Limb (tissue), 2 donors: ENCODE measurements around the gene ZXDC.
A peak's percentile ranks its signal among the peaks of the same experiment; 100 is the strongest.

Experiments used
- DNase-seq, 2 donors: peaks; one replicate each; pipeline ENCODE4 v3.0.0-alpha.2; 2016; ENCODE audit errors: extremely low spot score in 2 of 2

ZXDC gene

DNA sequence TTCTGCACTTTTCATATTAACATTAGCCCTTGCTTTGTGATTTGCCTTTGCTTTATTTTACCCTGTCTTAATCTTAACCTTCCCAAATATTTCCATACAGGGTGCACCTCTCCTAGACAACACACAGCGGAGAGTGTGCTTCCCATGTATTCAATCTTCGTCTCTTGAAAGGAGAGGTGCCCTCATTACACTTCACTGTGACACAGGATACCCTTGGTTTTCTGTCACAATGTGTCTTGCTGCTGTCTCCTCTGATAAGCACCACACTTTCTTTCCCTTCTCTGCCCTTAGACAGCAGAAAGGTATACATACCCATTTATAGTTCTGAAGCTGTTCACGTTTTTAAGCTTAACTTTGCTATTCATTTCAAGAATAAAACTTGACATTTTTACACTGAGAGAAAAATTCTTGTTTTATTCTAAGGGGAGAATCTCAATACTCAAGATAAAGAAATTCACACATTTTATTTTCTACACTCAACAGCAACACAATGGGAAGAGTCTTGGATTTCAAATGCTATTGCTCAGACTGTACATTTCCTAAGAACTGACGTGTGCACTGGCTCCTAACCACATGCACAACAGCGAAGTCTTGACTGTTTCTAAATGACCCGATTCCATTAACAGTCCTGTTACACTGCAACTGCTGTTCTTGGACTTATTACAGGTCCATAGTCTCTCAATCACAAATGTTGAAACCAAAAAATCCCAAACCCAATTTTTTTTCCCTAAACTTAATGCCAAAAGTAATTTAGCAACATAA is 21.1 kb downstream of the ZXDC start:
- DNase-seq = no peak

DNA sequence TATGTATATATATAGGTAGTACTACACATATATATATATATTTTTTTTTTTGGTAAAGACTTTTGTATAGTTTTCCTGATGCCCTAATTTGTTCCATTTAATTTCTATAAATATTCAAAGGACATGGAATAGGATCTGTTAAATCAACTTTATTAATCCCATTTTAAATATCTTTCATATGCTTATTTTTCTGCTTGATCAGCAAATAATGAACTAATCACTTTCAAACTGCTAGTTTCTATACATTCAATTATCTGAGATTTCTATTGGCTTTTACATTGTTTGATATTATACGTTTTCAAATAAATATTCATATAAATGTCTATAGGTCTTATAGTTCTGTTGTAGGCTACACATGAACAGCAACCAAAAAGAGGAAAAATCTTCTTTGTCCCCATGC is 21.7 kb downstream of the ZXDC start:
- no peak for DNase-seq

DNA sequence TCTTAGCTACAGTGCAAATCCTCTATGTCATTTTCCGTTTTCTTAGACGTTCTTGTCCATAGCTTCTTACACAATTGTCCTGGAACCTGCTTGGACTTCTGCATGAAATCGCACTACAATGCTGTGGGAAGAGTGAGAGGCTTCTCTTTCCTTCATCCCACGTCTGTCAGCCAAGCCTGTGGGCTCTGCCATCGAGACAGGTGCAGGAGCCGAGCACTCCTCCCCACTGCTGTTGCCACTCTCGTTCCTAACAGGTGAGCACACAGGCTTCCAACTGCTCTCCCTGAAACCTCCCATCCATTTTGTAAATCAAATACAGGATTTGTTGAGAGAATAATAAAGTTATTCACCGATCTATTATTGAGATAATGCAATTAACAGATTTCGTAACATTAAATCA is 23.5 kb downstream of the ZXDC start:
- DNase-seq = peak in 1 of 2 donors; percentile 7

DNA sequence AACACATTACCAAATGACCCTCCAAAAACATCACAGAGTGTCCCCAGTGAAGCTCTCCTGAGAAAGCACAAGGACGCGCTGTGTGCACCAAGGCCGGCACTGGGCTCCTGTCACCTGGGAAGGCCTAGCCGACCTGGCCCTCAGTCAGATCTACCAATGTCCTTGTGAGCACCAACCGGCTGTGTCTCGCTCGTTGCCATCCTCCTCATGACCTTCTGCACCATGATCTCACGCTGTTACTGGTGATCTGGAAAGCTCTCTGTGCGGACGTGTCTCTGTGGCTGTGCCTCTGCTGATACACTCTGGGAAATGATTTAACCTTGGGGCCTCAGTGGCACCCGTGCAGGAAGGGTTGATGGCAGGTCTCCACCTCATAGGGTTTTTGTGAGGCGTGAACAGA is 24.2 kb downstream of the ZXDC start:
- peak in 1 of 2 donors; percentile 4 for DNase-seq

DNA sequence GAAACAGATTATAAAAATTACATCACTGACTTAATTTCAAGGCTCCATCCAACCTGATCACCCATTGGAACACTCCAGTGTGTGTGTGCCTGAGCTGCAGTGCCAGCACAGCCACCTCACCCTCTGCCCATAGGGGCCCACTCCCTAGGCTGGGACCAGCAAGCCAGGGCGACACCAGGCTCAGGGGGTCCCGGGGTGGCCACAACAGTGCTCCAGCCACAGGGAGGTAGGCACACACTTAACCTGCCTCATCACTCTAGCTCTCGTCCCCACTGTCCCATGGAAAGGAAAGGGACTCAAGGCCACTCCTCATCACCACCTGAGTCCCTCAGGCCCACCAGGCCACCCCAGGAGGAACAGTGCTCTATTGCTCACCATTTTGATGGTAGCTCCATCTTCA is 24.9 kb downstream of the ZXDC start:
- peak in 1 of 2 donors; percentile 5 for DNase-seq

DNA sequence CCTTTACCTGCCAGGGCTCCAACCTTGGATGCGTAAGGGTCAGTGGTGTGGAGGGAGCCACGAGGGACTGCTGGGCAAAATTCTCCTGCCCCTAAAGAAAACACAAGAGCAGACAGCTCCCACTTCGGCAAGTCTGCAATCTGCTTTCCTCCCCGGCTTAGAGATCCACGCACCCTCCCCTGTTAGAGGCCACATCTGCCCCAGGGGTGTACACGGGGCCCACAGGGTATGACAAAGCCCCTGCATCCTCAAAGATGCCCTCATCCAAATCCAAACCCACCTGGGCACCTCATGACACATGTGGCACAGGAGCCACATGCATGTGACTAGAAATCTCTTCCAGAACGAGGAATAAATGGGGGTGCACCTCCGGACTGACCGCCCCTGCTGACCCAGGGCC is 25.5 kb downstream of the ZXDC start:
- peak in 1 of 2 donors; percentile 11 for DNase-seq

DNA sequence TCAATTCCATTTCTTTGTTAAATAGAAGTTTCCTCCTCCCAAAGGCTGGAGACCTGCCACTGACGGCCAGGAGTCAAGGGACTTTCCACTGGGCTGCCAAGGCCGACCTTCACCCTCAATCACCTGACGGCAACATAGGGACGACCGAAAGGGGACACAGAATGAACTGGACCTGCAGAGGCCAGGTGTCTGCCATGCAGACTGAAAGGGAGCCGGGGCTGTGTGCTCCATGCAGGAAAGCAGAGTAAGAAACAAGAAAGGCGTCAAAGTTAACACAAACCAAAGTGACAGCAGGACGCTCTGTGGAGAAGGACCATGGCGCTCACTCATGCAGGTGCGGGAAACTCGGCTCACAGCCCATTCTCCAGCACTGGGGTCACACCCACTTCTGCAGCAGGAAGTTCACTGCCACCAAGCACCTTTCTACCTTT is 26.1 kb downstream of the ZXDC start:
- peak in 1 of 2 donors; percentile 15 for DNase-seq

DNA sequence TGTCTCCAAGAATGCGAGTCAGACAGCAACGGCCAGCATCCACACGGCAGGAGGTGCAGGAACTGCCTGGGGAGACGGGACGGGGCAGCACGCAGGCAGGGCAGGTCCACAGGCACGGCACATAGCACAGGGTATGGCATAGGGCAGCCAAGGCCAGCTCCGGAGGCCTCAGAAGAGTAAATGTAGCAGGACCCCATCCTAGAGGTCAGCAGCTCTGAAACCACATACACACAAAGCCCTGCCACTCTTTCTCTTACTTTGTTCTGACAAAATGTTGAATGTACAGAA is 26.9 kb downstream of the ZXDC start:
- no peak for DNase-seq

DNA sequence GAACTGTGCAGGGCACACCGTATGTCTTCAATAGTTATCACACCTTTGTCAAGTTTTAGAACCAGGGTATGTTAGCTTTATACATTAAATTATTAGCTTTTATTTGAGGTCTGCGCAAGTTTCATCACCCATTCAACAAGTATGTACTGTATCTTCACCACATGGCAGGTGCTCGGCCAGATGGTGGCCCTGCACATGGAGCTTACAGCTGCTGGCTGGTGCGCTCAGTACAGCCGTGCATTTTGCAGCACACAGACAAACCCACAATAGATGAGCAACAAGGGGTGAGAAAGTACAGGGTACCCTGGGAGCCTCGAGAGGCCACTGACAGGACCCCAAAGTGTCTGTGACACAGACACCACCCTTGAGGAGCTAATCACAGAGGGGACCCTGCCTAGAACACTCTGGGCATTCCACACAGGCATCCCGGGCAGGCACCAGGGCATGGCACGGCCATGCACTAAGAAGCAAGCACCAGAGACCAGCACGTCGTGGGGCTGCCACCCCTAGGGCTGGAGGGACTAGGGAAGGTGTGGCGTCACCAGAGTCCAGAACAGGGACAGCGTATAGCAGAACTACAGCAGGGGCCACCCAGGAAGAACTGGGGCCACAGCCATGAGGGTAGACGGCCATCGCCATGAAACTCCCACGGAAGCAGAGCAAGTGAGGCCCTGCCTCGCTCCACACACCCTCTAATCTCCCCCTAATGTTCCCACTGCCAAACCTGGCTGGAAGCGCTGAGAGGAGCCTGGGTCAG is 27.4 kb downstream of the ZXDC start:
- peak; percentile 8 to 27 for DNase-seq

DNA sequence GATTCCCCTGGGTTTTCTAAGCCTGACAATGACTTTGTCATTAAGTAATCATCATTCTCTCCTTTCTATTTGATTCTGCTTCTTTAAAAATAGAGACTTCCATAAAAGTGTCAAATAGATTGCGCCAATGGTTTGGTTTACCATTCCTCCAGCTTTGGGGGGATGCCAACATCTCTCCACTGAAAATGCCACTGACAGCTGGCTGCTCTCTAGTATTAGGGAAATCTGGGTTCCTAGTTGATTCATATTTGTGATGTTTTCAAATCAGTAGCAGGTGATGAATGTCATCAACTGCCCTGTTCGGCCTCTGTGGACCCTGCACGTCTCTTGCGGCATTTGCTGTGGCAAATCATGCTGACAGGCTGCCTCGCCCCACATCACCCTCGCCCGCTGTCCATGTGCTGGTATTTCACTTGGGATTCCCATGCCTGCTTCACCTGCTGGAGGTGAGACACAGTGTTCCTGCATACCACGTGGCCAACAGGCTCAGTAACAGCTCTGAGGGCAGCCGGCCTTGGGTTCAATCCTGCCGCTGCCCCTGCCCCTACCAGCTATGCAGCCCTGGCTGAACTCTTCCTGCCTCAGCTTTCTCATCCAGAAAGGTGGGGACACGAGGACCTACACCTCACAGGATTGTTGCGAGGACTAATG is 28.1 kb downstream of the ZXDC start:
- DNase-seq = peak in 1 of 2 donors; percentile 12

DNA sequence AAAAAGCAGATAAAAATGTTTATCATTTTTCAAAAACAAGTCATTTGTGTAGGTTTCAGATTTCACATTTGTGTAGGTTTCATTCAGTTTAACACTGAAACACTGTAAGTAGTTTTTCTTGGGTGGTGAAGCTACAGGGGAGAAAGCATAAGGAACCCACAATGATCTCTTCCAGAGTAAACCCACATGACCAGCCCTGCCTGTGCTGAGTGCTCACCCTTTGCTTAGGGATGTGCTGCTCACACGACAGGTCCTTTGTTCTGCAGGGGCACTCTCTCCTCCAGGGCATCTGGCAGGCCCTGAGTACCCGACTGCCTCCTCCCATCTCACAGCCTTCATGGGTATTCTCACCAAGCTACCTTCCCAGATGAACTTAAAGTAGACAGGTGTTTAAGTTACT is 28.9 kb downstream of the ZXDC start:
- DNase-seq = peak in 1 of 2 donors; percentile 22

DNA sequence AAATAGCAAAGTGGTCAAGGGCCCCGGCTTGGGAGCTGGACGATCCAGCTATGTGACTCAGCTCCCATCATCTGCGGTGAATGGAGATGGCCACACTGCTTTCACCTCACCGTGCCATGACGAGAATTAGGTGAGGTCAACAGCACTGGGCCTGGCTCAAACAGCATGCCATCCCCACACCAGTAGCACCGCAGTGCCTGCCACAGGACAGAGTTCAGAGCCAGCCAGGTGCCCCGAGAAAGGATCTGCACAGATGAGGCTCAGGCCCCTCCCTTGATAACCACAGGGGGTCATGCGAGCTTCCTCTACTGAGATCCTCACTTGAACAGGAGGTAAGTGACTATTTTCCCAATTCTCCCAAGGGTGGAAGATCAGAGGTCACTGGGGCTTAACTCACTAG is 29.4 kb downstream of the ZXDC start:
- DNase-seq = peak in 1 of 2 donors; percentile 9

DNA sequence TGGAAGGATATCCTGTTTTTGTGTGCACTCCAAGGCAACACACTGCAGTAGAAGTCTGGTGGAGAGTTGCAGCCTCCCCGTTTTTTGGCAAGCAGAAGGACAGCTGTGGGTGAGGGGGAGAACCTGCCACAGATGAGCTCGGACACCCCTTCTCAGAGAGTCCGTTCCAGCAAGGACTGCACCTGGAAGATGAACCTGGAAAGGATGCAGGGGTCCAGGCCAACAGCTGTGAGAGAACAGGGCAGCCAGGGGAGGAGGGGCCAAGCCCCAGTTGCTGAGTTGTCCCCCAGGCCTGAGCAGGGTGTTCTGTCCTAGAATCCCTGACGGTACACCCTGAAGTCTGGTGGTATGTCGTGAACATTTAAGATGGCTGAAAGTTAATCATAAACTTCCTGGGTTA is 30.2 kb downstream of the ZXDC start:
- DNase-seq = peak; percentile 6 to 17

DNA sequence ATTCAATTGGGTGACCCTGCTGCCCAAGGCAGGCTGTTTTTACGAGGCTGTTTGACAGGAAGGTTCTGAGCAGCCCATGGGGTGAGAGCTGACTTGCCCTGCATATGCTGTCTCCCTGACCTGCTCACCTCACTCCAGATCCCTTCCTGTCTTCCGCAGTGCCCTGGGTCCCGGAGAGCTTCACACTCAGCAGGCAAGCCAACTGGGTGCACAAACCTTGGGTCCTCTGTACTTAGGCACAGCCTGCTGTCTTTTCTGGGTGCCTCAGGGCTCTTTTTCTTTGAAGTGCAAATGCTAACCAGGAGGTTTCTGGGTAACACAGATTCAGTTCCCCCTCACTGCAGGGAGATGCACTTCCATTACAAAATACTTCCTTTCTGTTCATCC is 32.8 kb downstream of the ZXDC start:
- DNase-seq = no peak

DNA sequence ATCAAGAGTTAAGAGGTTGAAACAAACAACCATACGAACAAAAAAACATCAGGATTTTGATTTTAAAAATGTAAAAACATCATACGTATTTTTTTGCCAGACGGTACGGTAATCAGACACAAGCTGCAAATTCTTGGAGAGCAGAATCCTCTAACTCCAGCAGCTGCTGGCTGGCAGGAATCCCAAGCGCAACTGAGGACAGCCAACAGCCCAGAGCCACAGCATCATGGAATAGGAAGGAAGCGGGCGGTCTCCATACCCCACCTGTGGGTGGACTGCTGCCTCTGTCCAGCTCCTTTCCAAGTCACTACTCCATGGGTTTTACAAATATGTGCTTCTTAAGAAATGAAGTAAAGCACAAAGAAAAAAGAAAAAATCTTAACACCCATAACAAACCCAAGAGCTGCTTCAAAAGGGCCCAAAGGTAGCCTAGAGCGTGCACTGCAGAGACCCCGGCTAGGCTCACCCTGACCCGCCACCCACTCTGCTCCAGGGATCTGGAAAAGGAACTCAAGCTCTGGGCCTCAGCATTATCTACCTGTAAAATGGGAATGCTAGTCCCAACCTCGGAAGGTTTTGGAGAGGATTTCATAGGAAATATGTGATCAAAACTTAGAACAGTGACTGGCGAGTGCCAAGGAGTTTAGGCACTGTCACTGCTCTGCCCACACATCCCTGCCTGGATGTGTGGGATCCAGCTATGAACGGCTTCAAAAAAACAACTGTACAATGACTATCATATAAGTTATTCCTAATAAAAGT is 33.4 kb downstream of the ZXDC start:
- peak; percentile 72 to 77 for DNase-seq

DNA sequence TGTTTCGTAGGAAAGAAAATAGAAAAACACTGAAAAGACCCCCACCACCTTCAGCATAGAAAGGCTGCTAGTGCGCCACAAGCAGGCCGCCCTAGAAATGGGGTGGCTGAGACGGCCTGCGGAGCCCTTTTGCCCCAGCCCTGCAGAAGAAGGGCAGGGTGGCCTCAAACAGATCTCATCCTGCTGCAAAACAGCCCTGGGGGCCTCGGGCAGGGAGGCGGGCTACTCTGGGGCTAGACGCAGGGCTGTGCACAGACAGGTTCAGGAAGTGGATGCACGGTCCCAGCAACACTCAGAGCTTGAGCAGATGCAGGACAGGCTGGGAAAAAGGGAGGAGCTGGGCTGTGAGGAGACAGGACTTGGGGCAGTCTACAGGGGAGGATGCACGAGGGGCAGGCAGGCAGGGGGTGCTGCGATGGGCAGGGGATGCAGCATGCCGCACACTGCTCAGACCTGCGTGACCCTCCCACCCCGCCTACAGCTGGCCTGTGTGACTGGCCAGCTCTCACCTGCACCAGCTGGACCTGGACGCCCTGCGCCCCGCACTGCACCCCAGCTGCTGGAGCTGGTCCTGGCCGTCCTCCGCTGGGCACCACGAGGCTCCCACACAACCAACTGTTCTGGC is 34.3 kb downstream of the ZXDC start:
- DNase-seq = peak in 1 of 2 donors; percentile 29

DNA sequence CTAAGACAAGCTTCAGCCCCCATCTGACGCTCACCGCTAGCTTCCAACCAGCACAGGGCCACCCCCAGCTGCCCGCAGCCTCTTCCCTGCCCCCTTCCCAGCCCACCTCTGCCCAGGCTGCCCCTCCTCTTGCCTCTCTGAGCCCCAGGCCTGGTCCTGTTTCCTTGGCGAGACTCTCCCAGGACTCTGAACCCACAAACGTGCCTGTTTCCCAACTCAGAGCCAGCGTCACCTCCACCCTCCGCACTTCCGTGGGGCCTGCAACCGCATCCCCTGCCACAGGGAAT is 35.0 kb downstream of the ZXDC start:
- peak in 1 of 2 donors; percentile 17 for DNase-seq

DNA sequence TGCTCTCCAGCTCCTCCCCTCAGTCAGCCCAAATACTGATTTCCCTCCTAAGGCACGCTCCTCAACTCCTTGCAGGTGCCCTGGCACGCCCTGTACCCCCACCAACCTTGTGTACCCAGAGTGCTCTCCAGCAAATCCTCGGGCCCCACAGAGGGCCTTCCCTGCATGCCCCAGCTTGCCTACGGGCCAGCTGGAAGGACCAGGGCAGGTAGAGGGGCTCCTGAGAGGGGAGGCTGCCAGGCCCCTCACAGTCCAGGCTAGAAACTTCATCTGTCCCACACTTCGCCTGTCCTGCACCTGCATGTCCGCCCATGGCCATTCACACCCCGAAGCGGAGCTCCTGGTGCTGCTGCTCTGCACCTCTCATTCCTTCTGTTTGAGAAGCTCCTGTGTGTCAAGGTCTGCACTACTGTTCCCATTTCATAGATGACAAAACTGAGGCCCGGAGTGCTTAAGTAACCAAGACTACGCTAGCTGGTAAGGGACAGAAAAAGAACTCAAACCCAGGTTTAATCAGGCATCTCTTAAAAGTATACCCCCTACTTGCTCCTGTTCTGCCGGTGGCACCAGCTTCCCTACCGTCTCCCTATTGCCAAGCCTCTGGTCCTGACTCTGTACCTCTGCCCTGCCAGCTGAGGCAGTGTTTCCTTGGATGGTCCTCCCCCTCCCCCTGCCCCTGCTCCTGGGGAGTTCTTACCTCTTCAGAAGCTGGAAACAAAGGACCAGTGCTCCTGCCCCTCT is 35.6 kb downstream of the ZXDC start:
- peak in 1 of 2 donors; percentile 14 for DNase-seq

DNA sequence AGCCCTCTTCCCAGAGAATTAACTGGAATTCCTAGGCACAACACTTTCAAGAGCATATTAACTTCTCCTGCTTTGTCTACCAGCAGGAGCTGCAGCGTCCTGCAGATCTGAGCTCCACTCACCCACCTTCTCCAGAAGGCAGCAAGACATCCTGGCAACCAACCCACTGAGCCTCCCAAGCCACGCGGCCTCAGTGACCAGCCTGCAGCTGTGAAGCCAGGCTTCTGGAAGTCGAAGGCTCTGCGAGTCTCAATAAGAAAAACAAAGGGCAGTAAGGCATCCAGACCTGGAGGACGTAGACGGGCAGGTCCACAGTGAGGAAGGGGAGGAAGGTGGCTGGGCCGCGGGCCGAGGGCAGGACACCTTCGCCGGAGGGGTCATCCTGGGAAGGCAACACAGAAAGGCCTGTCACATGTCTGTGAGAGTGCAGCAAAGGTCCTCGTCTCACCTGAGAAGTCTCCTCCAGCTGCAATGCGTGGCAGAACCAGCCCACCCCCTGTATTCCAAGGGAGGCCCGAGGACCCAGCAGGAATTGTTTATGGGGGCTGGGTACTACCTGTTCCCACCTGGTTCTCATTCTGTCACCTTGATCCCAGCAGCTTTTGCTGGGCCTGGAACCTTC is 36.2 kb downstream of the ZXDC start:
- DNase-seq = peak in 1 of 2 donors; percentile 13

DNA sequence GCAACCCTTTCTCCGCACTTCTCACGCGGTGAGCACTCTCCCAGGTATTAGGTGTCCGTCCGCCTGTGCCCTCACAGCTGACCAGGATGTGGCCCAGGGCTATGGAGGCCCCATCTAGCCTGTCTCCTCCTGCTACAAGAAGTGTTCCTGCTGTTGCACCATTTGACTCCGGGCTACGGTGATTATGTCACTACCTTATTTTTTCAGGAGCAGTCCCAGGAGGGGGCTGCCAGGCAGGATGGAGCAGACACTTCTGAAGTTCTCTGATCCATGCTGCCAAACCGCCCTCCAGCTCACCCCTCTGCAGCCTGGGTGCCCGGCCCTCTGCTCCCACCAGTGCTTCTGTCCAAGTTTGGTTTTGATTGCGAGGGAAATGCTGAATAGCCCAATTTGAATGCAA is 36.9 kb downstream of the ZXDC start:
- peak in 1 of 2 donors; percentile 17 for DNase-seq
